H1 (cell line): ENCODE results near the gene PROSER2.

Source experiments
- CEBPB ChIP-seq: IDR thresholded peaks from 2 replicates; pipeline ENCODE4 v1.6.1; 2012; ENCODE audit warnings: low read depth, low read length
- CREB1 ChIP-seq: IDR thresholded peaks from 2 replicates; pipeline ENCODE4 v1.6.1; 2012; ENCODE audit warnings: inconsistent platforms
- FOSL1 ChIP-seq: IDR thresholded peaks from 2 replicates; pipeline ENCODE4 v1.6.1; 2011; ENCODE audit warnings: mild to moderate bottlenecking, low read depth, low read length, moderate library complexity; ENCODE audit not compliant: insufficient read depth
- KDM1A ChIP-seq: fragments of 200-600, 300-600 bp; sonication (generic); IDR thresholded peaks from 2 replicates; pipeline ENCODE4 v1.7.1; 2016; ENCODE audit warnings: mild to moderate bottlenecking, low read length, borderline replicate concordance
- KDM5A ChIP-seq: fragments of 200-600 bp; IDR thresholded peaks from 2 replicates; pipeline ENCODE4 v1.7.1; 2012; ENCODE audit warnings: mild to moderate bottlenecking, low read length, inconsistent platforms, mixed read lengths
- RFX5 ChIP-seq: IDR thresholded peaks from 2 replicates; pipeline ENCODE4 v1.6.1; 2011; ENCODE audit warnings: low read depth, low read length, improper control_type of control experiment, borderline replicate concordance
- RNF2 ChIP-seq: fragments of 200-900, 300-1000 bp; sonication (generic); IDR thresholded peaks from 2 replicates; pipeline ENCODE4 v1.7.1; 2016; ENCODE audit warnings: borderline replicate concordance, low read depth, mild to moderate bottlenecking, antibody characterized with exemption, low read length; ENCODE audit not compliant: poor library complexity, severe bottlenecking; ENCODE audit errors: missing control alignments
- SRF ChIP-seq: IDR thresholded peaks from 2 replicates; pipeline ENCODE4 v1.6.1; 2011; ENCODE audit warnings: mild to moderate bottlenecking, low read depth, low read length, moderate library complexity
- YY1 ChIP-seq: IDR thresholded peaks from 2 replicates; pipeline ENCODE4 v1.6.1; 2011; ENCODE audit warnings: low read depth, mild to moderate bottlenecking, low read length
- ZNF274 ChIP-seq: IDR thresholded peaks from 2 replicates; pipeline ENCODE4 v1.7.0; 2012; ENCODE audit warnings: low read length, borderline replicate concordance; ENCODE audit errors: extremely low read depth
- TF ChIP-seq, protein P1 (sequence below): IDR thresholded peaks from 2 replicates; pipeline ENCODE4 v1.6.1; 2012; ENCODE audit warnings: low read length, inconsistent platforms
- TF ChIP-seq, protein P2 (sequence below), 3 experiments: IDR thresholded peaks; 1 replicate in 2 of 3; 2 replicates in 1 of 3; pipeline versions ENCODE4 v1.5.1 to v1.6.1; 2011; ENCODE audit warnings: low read length in 3 of 3, mild to moderate bottlenecking in 3 of 3, inconsistent platforms in 2 of 3, low read depth in 1 of 3, moderate library complexity in 1 of 3; ENCODE audit not compliant: insufficient read depth in 1 of 3; ENCODE audit errors: control extremely low read depth in 1 of 3
- TF ChIP-seq, protein P3 (sequence below): IDR thresholded peaks from 2 replicates; pipeline ENCODE4 v1.6.1; 2012; ENCODE audit warnings: inconsistent platforms

DNA sequence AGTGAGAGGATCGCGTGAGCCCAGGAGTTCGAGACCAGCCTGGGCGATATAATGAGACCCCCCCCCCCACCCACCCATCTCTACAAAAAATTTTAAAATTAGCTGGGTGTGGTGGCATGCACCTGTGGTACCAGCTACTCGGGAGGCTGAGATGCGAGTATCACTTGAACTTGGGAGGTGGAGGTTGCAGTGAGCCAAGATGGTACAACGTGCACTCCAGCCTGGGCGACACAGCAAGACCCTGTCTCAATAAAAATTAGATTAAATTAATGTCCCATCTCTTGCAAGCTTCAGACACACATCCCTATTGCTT lies 391 bp upstream of the PROSER2 start:
- TF ChIP-seq, protein P1, sequence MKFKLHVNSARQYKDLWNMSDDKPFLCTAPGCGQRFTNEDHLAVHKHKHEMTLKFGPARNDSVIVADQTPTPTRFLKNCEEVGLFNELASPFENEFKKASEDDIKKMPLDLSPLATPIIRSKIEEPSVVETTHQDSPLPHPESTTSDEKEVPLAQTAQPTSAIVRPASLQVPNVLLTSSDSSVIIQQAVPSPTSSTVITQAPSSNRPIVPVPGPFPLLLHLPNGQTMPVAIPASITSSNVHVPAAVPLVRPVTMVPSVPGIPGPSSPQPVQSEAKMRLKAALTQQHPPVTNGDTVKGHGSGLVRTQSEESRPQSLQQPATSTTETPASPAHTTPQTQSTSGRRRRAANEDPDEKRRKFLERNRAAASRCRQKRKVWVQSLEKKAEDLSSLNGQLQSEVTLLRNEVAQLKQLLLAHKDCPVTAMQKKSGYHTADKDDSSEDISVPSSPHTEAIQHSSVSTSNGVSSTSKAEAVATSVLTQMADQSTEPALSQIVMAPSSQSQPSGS, result no peak
- TF ChIP-seq RFX5 (no peak), KDM1A (no peak), CEBPB (no peak), RNF2 (no peak), FOSL1 (no peak), CREB1 (no peak), SRF (no peak), ZNF274 (no peak), YY1 (no peak), KDM5A (no peak)
- TF ChIP-seq, protein P2, sequence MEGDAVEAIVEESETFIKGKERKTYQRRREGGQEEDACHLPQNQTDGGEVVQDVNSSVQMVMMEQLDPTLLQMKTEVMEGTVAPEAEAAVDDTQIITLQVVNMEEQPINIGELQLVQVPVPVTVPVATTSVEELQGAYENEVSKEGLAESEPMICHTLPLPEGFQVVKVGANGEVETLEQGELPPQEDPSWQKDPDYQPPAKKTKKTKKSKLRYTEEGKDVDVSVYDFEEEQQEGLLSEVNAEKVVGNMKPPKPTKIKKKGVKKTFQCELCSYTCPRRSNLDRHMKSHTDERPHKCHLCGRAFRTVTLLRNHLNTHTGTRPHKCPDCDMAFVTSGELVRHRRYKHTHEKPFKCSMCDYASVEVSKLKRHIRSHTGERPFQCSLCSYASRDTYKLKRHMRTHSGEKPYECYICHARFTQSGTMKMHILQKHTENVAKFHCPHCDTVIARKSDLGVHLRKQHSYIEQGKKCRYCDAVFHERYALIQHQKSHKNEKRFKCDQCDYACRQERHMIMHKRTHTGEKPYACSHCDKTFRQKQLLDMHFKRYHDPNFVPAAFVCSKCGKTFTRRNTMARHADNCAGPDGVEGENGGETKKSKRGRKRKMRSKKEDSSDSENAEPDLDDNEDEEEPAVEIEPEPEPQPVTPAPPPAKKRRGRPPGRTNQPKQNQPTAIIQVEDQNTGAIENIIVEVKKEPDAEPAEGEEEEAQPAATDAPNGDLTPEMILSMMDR (IDR thresholded peaks at IDR 0.05; ENCODE audit: control extremely low read depth in 1 of 3, insufficient read depth in 1 of 3, low read depth in 1 of 3, low read length in 3 of 3), result no peak
- TF ChIP-seq, protein P3, sequence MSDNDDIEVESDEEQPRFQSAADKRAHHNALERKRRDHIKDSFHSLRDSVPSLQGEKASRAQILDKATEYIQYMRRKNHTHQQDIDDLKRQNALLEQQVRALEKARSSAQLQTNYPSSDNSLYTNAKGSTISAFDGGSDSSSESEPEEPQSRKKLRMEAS, result no peak
